Measurements from ENCODE around the gene MORF4L1. TPM values are rescaled to one million over a fixed set of nuclear protein-coding genes. Genes with fewer than 3 reads are reported as not detected.

Gene MORF4L1
- polyA plus RNA-seq, 1 donor from 2014 or later, result 1,505 TPM

GRCh38 chr15:78923480-78924360 lies 51.0 kb downstream of the MORF4L1 start:
- H3K9me3 ChIP-seq (ENCODE audit: low read length), result no peaks in the 10 kb centered on the region
- TF ChIP-seq CTCF (IDR thresholded peaks at IDR 0.05; ENCODE audit: poor library complexity, severe bottlenecking) (no peak), MXI1 (conservative IDR thresholded peaks at IDR 0.05; ENCODE audit: poor library complexity, severe bottlenecking) (no peak), TAF1 (IDR thresholded peaks at IDR 0.05; ENCODE audit: low read depth) (no peak), EP300 (conservative IDR thresholded peaks at IDR 0.05; ENCODE audit: poor library complexity, severe bottlenecking) (no peak), EZH2 (IDR thresholded peaks at IDR 0.05; ENCODE audit: borderline replicate concordance, insufficient read depth, low read length, poor library complexity, severe bottlenecking) (no peak), POLR2AphosphoS5 (IDR thresholded peaks at IDR 0.05) (no peak), REST (IDR thresholded peaks at IDR 0.05; ENCODE audit: borderline replicate concordance) (no peak), SMC3 (conservative IDR thresholded peaks at IDR 0.05; ENCODE audit: poor library complexity) (no peak), RAD21 (conservative IDR thresholded peaks at IDR 0.05) (no peak)
- no peak overlapping the region for H3K9ac ChIP-seq (ENCODE audit: low read length)
- H3K9me2 ChIP-seq (ENCODE audit: insufficient read depth, low read length), result no peaks in the 10 kb centered on the region
- H3F3A ChIP-seq (ENCODE audit: insufficient read depth, low read length, poor library complexity, severe bottlenecking), result no peaks in the 10 kb centered on the region
- H3K27me3 ChIP-seq (ENCODE audit: insufficient read depth, low read depth, low read length), result no peaks in the 10 kb centered on the region
- H2AFZ ChIP-seq (ENCODE audit: low read depth, low read length), result no peak overlapping the region
- no peak overlapping the region for H3K27ac ChIP-seq (ENCODE audit: low read length)
- H3K4me3 ChIP-seq (ENCODE audit: low read length), result no peak overlapping the region
- H3K36me3 ChIP-seq (ENCODE audit: insufficient read depth, low read length), result no peaks in the 10 kb centered on the region
- no peak overlapping the region for H3K4me2 ChIP-seq (ENCODE audit: low read length)
- no peaks in the 10 kb centered on the region for H4K20me1 ChIP-seq (ENCODE audit: insufficient read depth)
- no peaks in the 10 kb centered on the region for H3K79me2 ChIP-seq (replicated peaks; ENCODE audit: insufficient read depth, low read length)

- Histone ChIP-seq H3K36me3 (ENCODE audit: insufficient read depth, low read length) (no peaks in the 10 kb centered on the region), H3K9me3 (ENCODE audit: low read length) (no peaks in the 10 kb centered on the region), H3K9me2 (ENCODE audit: insufficient read depth, low read length) (no peaks in the 10 kb centered on the region), H3K79me2 (replicated peaks; ENCODE audit: insufficient read depth, low read length) (no peaks in the 10 kb centered on the region), H3K27me3 (ENCODE audit: insufficient read depth, low read depth, low read length) (no peaks in the 10 kb centered on the region), H3K9ac (ENCODE audit: low read length) (no peak overlapping the region), H3K4me3 (ENCODE audit: low read length) (no peak overlapping the region), H3K27ac (ENCODE audit: low read length) (no peak overlapping the region), H2AFZ (ENCODE audit: low read depth, low read length) (no peak overlapping the region), H4K20me1 (ENCODE audit: insufficient read depth) (no peaks in the 10 kb centered on the region), H3F3A (ENCODE audit: insufficient read depth, low read length, poor library complexity, severe bottlenecking) (no peaks in the 10 kb centered on the region), H3K4me2 (ENCODE audit: low read length) (no peak overlapping the region)
- no peak for TF ChIP-seq EZH2 (IDR thresholded peaks at IDR 0.05; ENCODE audit: borderline replicate concordance, insufficient read depth, low read length, poor library complexity, severe bottlenecking)
- TF ChIP-seq SMC3 (conservative IDR thresholded peaks at IDR 0.05; ENCODE audit: poor library complexity), result no peak
Observed at GRCh38 chr15:78925076-78925624, 52.5 kb downstream of the MORF4L1 start.
